HL-60 (cell line): ENCODE results near the gene POU2F1.

Experiments used
- POLR2AphosphoS5 ChIP-seq: IDR thresholded peaks from 2 replicates; pipeline ENCODE4 v1.6.1; 2012; ENCODE audit warnings: low read depth
- TF ChIP-seq, protein P1 (sequence below): IDR thresholded peaks from one replicate; pipeline ENCODE4 v1.5.1; 2011; ENCODE audit warnings: low read length, control low read depth, inconsistent platforms; ENCODE audit not compliant: insufficient read depth
- TF ChIP-seq, protein P2 (sequence below): IDR thresholded peaks from 2 replicates; pipeline ENCODE4 v1.6.1; 2012; ENCODE audit warnings: low read depth; ENCODE audit not compliant: insufficient replicate concordance

DNA sequence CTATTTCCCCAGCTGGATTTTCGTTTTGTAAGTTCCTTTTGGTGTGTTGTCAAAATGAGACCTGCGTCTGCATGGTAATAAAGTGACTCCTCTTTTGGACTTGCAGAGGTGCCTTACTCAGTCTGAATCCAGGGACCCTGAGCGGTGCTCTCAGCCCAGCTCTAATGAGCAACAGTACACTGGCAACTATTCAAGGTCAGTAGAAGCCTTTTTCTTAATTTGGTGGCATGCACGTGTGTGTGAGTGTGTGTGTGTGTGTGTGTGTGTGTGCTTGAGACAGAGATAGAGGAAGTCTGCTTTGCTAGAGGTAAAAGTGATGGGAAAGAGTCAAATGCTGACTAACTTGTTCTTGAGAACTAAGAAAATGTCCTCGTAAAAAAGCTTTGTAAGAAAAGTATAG lies 192.2 kb downstream of the POU2F1 start:
- TF ChIP-seq, protein P1, sequence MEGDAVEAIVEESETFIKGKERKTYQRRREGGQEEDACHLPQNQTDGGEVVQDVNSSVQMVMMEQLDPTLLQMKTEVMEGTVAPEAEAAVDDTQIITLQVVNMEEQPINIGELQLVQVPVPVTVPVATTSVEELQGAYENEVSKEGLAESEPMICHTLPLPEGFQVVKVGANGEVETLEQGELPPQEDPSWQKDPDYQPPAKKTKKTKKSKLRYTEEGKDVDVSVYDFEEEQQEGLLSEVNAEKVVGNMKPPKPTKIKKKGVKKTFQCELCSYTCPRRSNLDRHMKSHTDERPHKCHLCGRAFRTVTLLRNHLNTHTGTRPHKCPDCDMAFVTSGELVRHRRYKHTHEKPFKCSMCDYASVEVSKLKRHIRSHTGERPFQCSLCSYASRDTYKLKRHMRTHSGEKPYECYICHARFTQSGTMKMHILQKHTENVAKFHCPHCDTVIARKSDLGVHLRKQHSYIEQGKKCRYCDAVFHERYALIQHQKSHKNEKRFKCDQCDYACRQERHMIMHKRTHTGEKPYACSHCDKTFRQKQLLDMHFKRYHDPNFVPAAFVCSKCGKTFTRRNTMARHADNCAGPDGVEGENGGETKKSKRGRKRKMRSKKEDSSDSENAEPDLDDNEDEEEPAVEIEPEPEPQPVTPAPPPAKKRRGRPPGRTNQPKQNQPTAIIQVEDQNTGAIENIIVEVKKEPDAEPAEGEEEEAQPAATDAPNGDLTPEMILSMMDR = no peak
- no peak for TF ChIP-seq POLR2AphosphoS5
- TF ChIP-seq, protein P2, sequence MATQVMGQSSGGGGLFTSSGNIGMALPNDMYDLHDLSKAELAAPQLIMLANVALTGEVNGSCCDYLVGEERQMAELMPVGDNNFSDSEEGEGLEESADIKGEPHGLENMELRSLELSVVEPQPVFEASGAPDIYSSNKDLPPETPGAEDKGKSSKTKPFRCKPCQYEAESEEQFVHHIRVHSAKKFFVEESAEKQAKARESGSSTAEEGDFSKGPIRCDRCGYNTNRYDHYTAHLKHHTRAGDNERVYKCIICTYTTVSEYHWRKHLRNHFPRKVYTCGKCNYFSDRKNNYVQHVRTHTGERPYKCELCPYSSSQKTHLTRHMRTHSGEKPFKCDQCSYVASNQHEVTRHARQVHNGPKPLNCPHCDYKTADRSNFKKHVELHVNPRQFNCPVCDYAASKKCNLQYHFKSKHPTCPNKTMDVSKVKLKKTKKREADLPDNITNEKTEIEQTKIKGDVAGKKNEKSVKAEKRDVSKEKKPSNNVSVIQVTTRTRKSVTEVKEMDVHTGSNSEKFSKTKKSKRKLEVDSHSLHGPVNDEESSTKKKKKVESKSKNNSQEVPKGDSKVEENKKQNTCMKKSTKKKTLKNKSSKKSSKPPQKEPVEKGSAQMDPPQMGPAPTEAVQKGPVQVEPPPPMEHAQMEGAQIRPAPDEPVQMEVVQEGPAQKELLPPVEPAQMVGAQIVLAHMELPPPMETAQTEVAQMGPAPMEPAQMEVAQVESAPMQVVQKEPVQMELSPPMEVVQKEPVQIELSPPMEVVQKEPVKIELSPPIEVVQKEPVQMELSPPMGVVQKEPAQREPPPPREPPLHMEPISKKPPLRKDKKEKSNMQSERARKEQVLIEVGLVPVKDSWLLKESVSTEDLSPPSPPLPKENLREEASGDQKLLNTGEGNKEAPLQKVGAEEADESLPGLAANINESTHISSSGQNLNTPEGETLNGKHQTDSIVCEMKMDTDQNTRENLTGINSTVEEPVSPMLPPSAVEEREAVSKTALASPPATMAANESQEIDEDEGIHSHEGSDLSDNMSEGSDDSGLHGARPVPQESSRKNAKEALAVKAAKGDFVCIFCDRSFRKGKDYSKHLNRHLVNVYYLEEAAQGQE = no peak
